Hepatocyte (in vitro differentiated cells): Measurements from ENCODE around the gene FGD2. TPM values are rescaled to one million over a fixed set of nuclear protein-coding genes. Genes with fewer than 3 reads are reported as not detected.

Source experiments
- DNase-seq: peaks from one replicate; pipeline ENCODE4 v3.0.0-alpha.2; 2016; ENCODE audit warnings: low spot score
- H2AFZ ChIP-seq: fragments of 200-600 bp; sonication (generic); 2 replicates; pipeline ENCODE4 v1.6.0; 2016; ENCODE audit warnings: antibody characterized with exemption, mild to moderate bottlenecking
- H3K27ac ChIP-seq: fragments of 200-600 bp; sonication (generic); 2 replicates; pipeline ENCODE4 v1.5.1; 2016; ENCODE audit warnings: mild to moderate bottlenecking
- H3K27me3 ChIP-seq: fragments of 200-600 bp; sonication (generic); 2 replicates; pipeline ENCODE4 v1.6.1; 2016
- H3K36me3 ChIP-seq: fragments of 200-600 bp; sonication (generic); replicated peaks from 2 replicates; pipeline ENCODE4 v1.5.1; 2016; ENCODE audit warnings: low read depth; ENCODE audit not compliant: insufficient read depth
- H3K4me1 ChIP-seq: fragments of 200-600 bp; sonication (generic); 2 replicates; pipeline ENCODE4 v1.5.1; 2016; ENCODE audit warnings: mild to moderate bottlenecking, moderate library complexity; ENCODE audit not compliant: insufficient read depth
- H3K4me2 ChIP-seq: fragments of 200-600 bp; sonication (generic); 2 replicates; pipeline ENCODE4 v1.6.0; 2016
- H3K4me3 ChIP-seq: fragments of 200-600 bp; sonication (generic); 2 replicates; pipeline ENCODE4 v1.5.1; 2016; ENCODE audit warnings: mild to moderate bottlenecking
- H3K79me2 ChIP-seq: fragments of 200-600 bp; sonication (generic); 2 replicates; pipeline ENCODE4 v1.6.0; 2017; ENCODE audit warnings: mild to moderate bottlenecking
- H3K9me2 ChIP-seq: fragments of 200-600 bp; sonication (generic); replicated peaks from 2 replicates; pipeline ENCODE4 v1.6.0; 2017; ENCODE audit warnings: mild to moderate bottlenecking; ENCODE audit not compliant: insufficient read depth
- H3K9me3 ChIP-seq: fragments of 200-600 bp; sonication (generic); 2 replicates; pipeline ENCODE4 v1.5.1; 2016; ENCODE audit warnings: low read depth, mild to moderate bottlenecking
- H4K20me1 ChIP-seq: fragments of 200-600 bp; sonication (generic); 2 replicates; pipeline ENCODE4 v1.6.0; 2016; ENCODE audit warnings: mild to moderate bottlenecking; ENCODE audit not compliant: insufficient read depth, poor library complexity, severe bottlenecking
- CTCF ChIP-seq: fragments of 200-600 bp; sonication (generic); IDR thresholded peaks from 2 replicates; pipeline ENCODE4 v1.5.1; 2016; ENCODE audit warnings: antibody characterized with exemption, mild to moderate bottlenecking; ENCODE audit not compliant: poor library complexity
- EZH2 ChIP-seq: fragments of 200-600 bp; sonication (generic); IDR thresholded peaks from 2 replicates; pipeline ENCODE4 v1.6.1; 2016; ENCODE audit warnings: antibody characterized with exemption, mild to moderate bottlenecking, borderline replicate concordance
- EZH2phosphoT487 ChIP-seq: fragments of 200-600 bp; sonication (generic); IDR thresholded peaks from one replicate; pipeline ENCODE4 v1.6.1; 2018; ENCODE audit warnings: antibody characterized with exemption, mild to moderate bottlenecking, low read depth, moderate library complexity; ENCODE audit not compliant: unreplicated experiment, severe bottlenecking
- WGBS: methylation state at CpG from one replicate; pipeline ENCODE4 v1.1.6; 2016; ENCODE audit warnings: low lambda C conversion rate; ENCODE audit errors: missing lambda C conversion rate; 5-methylcytosine and 5-hydroxymethylcytosine counted together
- polyA plus RNA-seq: library from polyadenylated mRNA; unstranded; fragments of >200 nt; fragmentation: Nextera tagmentation; extraction: Ambion mirVana; gene quantifications from 2 replicates; pipeline ENCODE4 v1.2.1, GENCODE V29; 2016
- total RNA-seq: library from RNA; depleted of rRNA; stranded (reverse); fragments of >200 nt; gene quantifications from 2 replicates; pipeline ENCODE4 v1.2.3, GENCODE V29; 2014

FGD2 gene
- total and polyA plus RNA-seq, 2 experiments from 2014 or later, result 4.6 to 5.2 TPM

GRCh38 chr6:37069639-37070038 lies 64.2 kb downstream of the FGD2 start:
- 82% methylated on average over 5 of the region's 5 CpGs for WGBS
- no peak overlapping the region for H2AFZ ChIP-seq
- H3K4me3 ChIP-seq, result no peak overlapping the region
- no peaks in the 10 kb centered on the region for H3K4me1 ChIP-seq
- H3K36me3 ChIP-seq, result no peaks in the 10 kb centered on the region
- H3K27me3 ChIP-seq, result no peaks in the 10 kb centered on the region
- no peak for TF ChIP-seq CTCF
- TF ChIP-seq EZH2phosphoT487, result no peak
- TF ChIP-seq EZH2, result no peak
- no peaks in the 10 kb centered on the region for H4K20me1 ChIP-seq
- H3K4me2 ChIP-seq, result no peak overlapping the region
- no peaks in the 10 kb centered on the region for H3K9me3 ChIP-seq
- no peaks in the 10 kb centered on the region for H3K79me2 ChIP-seq
- no peak overlapping the region for H3K27ac ChIP-seq
- H3K9me2 ChIP-seq, result no peaks in the 10 kb centered on the region
- no peak for DNase-seq

- H2AFZ ChIP-seq, result no peak overlapping the region
These were observed 67.1 kb downstream of the FGD2 start for GRCh38 chr6:37072526-37072925.

GRCh38 chr6:37074053-37074827 lies 68.8 kb downstream of the FGD2 start:
- no peak overlapping the region for H3K4me2 ChIP-seq
- H3K4me1 ChIP-seq, result peaks cover 8% of the 10 kb centered on the region
- no peaks in the 10 kb centered on the region for H3K9me3 ChIP-seq
- peak overlapping the region; percentile 17 for H3K27ac ChIP-seq
- H2AFZ ChIP-seq, result no peak overlapping the region
- H3K79me2 ChIP-seq, result no peaks in the 10 kb centered on the region
- no peaks in the 10 kb centered on the region for H3K27me3 ChIP-seq
- H3K4me3 ChIP-seq, result no peak overlapping the region
- H3K9me2 ChIP-seq, result no peaks in the 10 kb centered on the region
- peak; percentile 61 for DNase-seq
- H3K36me3 ChIP-seq, result no peaks in the 10 kb centered on the region
- no peaks in the 10 kb centered on the region for H4K20me1 ChIP-seq
- 83% methylated on average over 12 of the region's 12 CpGs for WGBS
- no peak for TF ChIP-seq CTCF

More at GRCh38 chr6:37072526-37072925, 67.1 kb downstream of the FGD2 start:
- H3K9me3 ChIP-seq, result no peaks in the 10 kb centered on the region
- 88% methylated on average over 5 of the region's 5 CpGs for whole genome bisulfite sequencing
- no peak overlapping the region for H3K27ac ChIP-seq
- no peaks in the 10 kb centered on the region for H4K20me1 ChIP-seq
- no peak overlapping the region for H3K4me2 ChIP-seq
- H3K4me1 ChIP-seq, result peaks cover 2% of the 10 kb centered on the region
- no peak for DNase-seq
- no peak overlapping the region for H3K4me3 ChIP-seq
- no peaks in the 10 kb centered on the region for H3K36me3 ChIP-seq
- H3K9me2 ChIP-seq, result no peaks in the 10 kb centered on the region
- H3K27me3 ChIP-seq, result no peaks in the 10 kb centered on the region
- H3K79me2 ChIP-seq, result no peaks in the 10 kb centered on the region
- no peak for TF ChIP-seq CTCF
- no peak for TF ChIP-seq EZH2
- no peak for TF ChIP-seq EZH2phosphoT487
